Measurements from ENCODE around the gene ALG1L2.
"Not testable (repeated sequence)": the region's sequence is repeated elsewhere in the genome, so short reads cannot be mapped to it uniquely, and the experiment has no call there.

GRCh38 chr3:130052366-130052765 lies 29.3 kb upstream of the ALG1L2 start:
- TF ChIP-seq, protein P1, sequence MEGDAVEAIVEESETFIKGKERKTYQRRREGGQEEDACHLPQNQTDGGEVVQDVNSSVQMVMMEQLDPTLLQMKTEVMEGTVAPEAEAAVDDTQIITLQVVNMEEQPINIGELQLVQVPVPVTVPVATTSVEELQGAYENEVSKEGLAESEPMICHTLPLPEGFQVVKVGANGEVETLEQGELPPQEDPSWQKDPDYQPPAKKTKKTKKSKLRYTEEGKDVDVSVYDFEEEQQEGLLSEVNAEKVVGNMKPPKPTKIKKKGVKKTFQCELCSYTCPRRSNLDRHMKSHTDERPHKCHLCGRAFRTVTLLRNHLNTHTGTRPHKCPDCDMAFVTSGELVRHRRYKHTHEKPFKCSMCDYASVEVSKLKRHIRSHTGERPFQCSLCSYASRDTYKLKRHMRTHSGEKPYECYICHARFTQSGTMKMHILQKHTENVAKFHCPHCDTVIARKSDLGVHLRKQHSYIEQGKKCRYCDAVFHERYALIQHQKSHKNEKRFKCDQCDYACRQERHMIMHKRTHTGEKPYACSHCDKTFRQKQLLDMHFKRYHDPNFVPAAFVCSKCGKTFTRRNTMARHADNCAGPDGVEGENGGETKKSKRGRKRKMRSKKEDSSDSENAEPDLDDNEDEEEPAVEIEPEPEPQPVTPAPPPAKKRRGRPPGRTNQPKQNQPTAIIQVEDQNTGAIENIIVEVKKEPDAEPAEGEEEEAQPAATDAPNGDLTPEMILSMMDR (IDR thresholded peaks at IDR 0.05; ENCODE audit: control extremely low read depth in 1 of 3, insufficient read depth in 1 of 3, low read depth in 1 of 3, low read length in 3 of 3): not testable (repeated sequence)
- TF ChIP-seq POLR2A (IDR thresholded peaks at IDR 0.05; ENCODE audit: control extremely low read depth in 1 of 2, low read depth in 2 of 2, low read length in 2 of 2); SIX5 (IDR thresholded peaks at IDR 0.05; ENCODE audit: low read depth, low read length); TAF1 (IDR thresholded peaks at IDR 0.05; ENCODE audit: low read depth, low read length); JUN (IDR thresholded peaks at IDR 0.05; ENCODE audit: low read depth, low read length); EZH2 (IDR thresholded peaks at IDR 0.05; ENCODE audit: low read depth, low read length, severe bottlenecking); SIRT6 (IDR thresholded peaks at IDR 0.05; ENCODE audit: low read length): not testable (repeated sequence)
